ENCODE data around the gene KRT31.
"Not testable (repeated sequence)": the region's sequence is repeated elsewhere in the genome, so short reads cannot be mapped to it uniquely, and the experiment has no call there.

KRT31 gene

DNA sequence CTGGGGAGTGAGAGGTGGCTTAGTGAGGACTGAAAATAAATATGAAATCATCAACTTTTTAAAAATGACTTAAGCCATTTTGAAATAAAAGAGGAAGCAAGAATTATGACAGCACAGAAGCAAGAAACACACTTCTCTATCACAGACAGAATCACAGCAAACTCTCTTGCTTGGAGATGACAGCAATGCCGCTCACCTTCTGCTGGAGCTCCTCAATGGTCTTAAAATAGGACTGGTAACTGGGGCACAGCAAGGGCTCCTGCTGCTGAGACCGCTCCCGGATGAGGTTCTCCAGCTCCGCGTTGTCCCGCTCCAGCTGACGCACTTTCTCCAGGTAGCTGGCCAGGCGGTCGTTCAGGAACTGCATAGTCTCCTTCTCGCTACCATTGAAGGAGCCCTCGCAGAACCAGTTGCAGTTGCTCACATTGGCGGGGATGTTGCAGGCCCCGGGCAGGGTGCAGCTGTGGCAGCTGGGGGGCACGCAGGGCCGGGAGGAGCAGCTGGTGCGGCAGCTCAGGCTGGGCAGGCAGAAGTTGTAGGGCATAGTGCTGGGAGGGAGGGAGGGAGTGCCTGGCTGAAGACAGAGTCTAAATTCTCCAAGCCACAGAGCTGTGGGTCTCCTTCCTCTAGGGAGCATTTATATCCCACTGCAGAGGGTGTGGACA lies at the start of gene KRT31:
Gene KRT31, minus strand, starts transcription at position 613 of the 665 bp plus-strand sequence. Its CDS starts 69 bp downstream, at position 544.
- no peak for DNase-seq

DNA sequence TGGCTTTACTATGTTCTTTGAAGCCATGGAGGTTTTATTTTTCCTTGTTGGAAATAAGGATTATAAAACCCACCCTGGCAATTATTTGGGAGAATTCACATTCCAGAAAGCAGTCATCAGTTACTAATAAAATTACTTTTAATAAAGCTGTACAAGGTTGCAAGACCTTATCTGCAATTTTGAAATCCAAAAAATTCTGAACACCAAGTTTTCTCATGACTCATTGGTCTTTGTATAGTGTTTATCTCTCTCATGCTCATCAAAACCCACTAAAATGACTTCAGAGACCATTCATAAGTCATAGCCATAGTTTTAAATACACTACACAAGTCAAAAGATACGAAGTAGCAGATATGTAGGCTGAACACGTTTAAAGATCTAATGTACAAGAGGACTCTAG lies 49.4 kb upstream of the KRT31 start:
- DNase-seq: no peak

- DNase-seq: no peak
These were observed 47.2 kb upstream of the KRT31 start for GRCh38 chr17:41444640-41445039.

DNA sequence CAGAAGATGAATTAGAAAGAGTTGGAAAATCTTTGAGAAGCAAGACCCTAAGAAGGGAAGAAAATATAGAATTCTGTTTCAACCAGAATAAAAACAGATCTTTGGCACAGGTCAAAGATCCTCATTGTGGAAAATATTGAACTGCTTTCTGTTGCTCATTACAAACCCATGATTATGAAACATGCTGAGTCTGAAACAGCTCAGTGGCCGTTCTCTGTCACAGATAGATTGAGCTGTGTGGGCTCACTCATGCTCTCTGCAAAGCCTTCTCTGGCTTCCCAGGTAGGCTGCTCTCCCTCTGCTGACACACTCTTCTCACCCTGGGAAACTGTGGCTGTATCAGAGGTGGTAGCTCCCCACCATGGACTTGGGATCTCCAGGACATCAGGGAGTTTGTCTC lies 46.8 kb upstream of the KRT31 start:
- no peak for DNase-seq

DNA sequence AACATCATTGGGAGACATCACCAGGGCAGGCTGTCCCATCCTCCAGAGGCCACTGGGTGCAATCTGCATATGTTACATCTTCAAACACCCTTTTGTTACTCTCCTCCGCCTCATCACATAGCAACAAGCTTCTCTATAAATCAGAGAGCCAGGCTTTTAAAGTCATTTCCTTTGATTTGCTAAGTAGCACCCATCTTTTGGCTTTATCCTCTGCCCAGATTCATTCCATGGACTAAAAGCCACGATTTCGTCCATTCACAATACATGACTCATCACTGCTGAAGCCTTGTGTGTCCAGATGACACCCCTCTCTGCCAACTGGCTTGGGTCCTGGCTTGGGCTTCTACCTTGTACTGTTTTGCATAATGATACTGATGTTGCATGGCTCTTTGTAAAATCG lies 45.3 kb upstream of the KRT31 start:
- no peak for DNase-seq

- no peak for DNase-seq
These were observed 43.2 kb upstream of the KRT31 start, which contains the start of gene KRT38 for GRCh38 chr17:41440531-41441033. TSS of gene KRT38 (minus strand) at chr17:41440983. CDS start at chr17:41440921, 62 bp downstream.

GRCh38 chr17:41439375-41439774 lies 42.0 kb upstream of the KRT31 start:
- DNase-seq: no peak

DNA sequence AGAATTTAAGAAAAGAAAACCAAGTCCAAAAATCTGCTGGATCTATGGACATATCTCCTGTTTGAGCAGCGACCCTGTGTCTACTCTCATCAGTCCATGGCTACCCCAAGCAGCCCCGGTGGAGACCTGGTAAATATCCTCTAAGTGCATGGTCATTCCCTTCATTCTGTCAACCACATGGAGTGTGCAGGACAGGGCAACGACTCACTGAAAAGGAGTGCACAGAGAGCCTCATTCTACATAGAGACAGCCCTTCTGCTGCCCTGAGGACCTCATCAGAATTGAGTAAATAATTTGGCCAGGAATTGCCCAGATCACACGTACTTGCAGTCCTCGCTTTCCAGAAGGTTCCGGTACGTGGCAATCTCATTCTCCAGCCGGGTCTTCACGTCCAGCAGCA lies 40.4 kb upstream of the KRT31 start:
- DNase-seq: no peak

DNA sequence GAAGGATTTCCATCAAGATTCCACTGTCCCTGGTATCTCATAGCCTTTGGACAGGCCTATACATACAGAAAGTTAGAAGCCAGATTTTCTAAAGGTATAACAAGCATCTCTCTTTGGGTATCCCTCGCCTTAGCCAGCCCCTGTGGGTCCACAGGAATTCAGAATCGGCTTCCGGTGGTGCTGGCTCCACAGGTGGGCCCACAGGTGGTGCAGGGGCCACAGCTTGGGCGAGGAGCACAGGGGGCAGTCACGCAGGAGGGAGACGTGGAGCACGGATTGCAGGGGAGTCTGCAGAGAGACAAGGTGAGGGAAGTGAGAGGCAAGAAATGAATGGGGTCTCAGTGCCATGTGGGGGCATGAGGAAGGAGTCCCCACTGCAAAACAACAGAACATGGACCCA lies 39.8 kb upstream of the KRT31 start:
- DNase-seq: no peak

- no peak for DNase-seq
These were observed 37.0 kb upstream of the KRT31 start for GRCh38 chr17:41434415-41434814.

DNA sequence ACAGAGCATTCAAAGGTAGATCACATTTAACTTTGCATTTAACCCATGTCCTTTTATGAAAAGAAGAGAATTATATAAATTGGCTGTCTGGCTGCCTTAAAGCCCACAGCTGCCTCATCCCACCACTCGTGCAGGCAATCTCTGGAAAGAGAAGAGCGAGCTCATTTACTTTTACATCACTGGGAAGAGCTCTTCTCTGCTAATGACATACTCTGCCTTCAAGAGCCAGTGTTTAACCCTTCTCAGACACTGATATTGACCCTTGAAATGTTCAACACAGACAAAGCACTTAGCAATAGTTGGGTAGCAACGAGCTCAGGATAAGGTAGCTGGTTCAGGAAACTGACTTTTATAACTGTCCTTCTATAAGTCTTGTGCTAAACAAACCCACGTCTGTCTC lies 36.6 kb upstream of the KRT31 start:
- DNase-seq: no peak

GRCh38 chr17:41433586-41433985 lies 36.2 kb upstream of the KRT31 start:
- no peak for DNase-seq

DNA sequence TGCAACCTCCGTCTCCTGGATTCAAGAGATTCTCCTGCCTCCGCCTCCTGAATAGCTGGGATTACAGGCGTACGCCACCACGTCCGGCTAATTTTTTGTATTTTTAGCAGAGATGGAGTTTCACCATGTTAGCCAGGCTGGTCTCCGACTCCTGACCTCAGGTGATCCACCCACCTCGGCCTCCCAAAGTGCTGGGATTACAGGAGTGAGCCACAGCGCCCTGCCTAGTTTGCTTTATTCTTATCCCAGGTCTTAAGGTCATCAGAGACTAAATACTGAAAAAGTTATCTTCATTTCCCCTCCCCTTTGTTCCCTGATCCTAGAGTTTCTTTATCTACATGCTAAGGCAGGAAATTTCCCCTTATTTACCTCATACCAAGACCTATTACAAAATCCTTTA lies 33.0 kb upstream of the KRT31 start:
- not testable (repeated sequence) for DNase-seq

DNA sequence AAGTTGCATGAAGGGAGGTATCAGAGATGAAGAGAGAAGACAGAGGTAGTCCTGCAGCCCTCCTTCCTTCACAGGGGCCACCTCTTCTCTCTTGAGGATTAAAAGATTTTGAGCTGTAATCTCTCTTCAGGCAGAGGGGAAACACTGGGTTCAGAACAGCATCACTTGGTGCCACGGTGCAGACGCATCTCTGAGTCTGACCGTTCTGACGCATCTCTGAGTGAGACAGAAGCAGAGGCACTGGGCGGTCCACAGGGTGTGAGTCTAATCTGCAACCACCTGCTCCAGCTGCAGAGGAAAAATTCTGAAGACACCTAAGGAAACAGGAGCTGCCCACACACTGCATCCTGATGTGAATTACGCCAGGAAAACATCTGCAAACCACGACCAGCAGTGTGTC lies 32.3 kb upstream of the KRT31 start:
- no peak for DNase-seq

- DNase-seq: no peak
These were observed 31.3 kb upstream of the KRT31 start for GRCh38 chr17:41428591-41429291.

GRCh38 chr17:41424111-41424635 lies 26.8 kb upstream of the KRT31 start, which contains the start of gene KRT37:
TSS of gene KRT37 (minus strand) at chr17:41424585. CDS start at chr17:41424523, 62 bp downstream.
- DNase-seq: no peak

GRCh38 chr17:41422586-41422985 lies 25.2 kb upstream of the KRT31 start:
- DNase-seq: not testable (repeated sequence)

- no peak for DNase-seq
These were observed 24.2 kb upstream of the KRT31 start for GRCh38 chr17:41421617-41422016.

GRCh38 chr17:41421116-41421515 lies 23.7 kb upstream of the KRT31 start:
- no peak for DNase-seq

- DNase-seq: no peak
These were observed 22.7 kb upstream of the KRT31 start for GRCh38 chr17:41420134-41420533.

DNA sequence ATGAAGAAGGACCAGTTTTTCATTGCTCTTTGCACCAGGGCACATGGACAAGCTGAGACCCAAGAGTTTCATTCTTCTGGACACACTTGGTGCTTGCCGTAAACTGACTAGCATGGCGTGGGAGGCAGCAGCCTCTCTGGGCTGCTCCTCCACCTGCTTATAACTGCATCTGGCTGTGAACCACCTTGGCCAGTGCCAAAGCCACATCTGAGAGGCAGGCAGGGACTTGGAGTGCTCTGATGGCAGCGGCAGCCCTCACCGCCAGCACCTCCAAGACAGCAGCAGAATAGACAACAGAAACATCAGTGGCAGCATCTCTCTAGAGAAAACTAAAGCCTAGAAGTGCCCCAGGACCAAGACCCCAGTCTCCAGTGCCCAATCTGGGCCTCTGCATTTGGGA lies 22.3 kb upstream of the KRT31 start:
- DNase-seq: no peak

DNA sequence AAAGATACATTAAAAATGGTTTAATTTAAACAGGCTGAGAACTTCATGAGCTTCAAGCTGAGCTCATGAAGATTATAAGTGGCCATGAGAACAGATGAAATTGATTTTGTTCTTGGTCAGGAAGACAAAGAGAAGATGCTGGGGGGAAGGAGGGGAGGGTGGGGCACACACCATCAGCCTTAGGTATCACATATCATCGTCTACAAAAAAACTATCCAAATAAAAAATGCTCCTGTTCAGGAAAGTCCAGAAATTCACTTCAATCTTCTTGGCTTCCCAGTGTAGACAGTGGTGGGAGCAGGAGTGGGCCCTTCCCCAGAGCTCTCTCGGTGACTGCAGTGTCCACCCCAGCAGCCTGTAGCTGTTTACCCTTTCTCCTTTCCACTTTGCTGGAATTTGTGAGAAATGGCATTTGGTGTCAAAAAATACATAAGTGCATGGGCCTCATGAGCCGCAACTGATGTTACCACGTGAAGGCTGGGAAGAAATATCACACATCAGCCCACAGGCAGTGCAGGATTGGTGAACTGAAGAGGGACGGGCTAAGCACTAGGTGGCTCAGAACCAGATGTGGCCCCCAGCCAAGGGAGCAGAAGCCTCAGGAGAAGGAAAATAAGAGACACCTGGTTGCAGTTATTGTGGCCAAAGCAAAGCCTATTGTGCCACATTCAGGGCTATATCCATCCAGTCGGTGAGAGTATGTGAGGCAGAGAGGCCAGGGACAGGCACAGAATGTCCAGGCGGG lies 20.9 kb upstream of the KRT31 start:
- DNase-seq: no peak

GRCh38 chr17:41417576-41418015 lies 20.2 kb upstream of the KRT31 start:
- no peak for DNase-seq
